Suprapubic skin (tissue), 3 donors: ENCODE measurements around the gene PCCB.

Experiments used
- POLR2A ChIP-seq, 2 donors: fragments of 450-650 bp; IDR thresholded peaks; one replicate each; pipeline ENCODE4 v1.6.1; 2017; ENCODE audit warnings: antibody characterized with exemption in 2 of 2, mild to moderate bottlenecking in 2 of 2, moderate library complexity in 2 of 2
- TF ChIP-seq, protein P1 (sequence below), 2 donors: fragments of 200-600 bp in 1 of 2; fragments of 450-650 bp in 1 of 2; sonication (generic) in 1 of 2; IDR thresholded peaks; one replicate each; pipeline ENCODE4 v1.5.1; 2016 to 2019; ENCODE audit warnings: antibody characterized with exemption in 2 of 2, mild to moderate bottlenecking in 1 of 2, moderate library complexity in 1 of 2

DNA sequence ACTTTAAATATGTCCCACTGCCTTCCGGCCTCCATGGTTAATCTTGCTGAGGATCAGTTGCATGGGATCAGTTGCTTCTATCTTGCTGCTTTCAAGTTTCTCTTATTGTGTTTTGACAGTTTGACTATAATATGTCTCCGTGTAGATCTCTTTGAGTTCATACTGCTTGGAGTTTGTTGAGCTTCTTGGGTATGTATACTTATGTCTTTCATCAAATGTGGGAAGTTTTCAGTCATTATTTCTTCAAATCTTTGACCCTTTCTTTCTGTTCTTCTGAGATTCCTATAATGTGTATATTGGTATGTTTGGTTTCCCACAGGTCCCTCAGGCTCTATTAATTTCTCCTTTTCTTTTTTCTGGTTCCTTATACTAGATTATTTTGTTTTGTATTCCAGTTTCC lies 30.8 kb downstream of the PCCB start:
- TF ChIP-seq POLR2A (IDR thresholded peaks at IDR 0.05) = no peak
- TF ChIP-seq, protein P1, sequence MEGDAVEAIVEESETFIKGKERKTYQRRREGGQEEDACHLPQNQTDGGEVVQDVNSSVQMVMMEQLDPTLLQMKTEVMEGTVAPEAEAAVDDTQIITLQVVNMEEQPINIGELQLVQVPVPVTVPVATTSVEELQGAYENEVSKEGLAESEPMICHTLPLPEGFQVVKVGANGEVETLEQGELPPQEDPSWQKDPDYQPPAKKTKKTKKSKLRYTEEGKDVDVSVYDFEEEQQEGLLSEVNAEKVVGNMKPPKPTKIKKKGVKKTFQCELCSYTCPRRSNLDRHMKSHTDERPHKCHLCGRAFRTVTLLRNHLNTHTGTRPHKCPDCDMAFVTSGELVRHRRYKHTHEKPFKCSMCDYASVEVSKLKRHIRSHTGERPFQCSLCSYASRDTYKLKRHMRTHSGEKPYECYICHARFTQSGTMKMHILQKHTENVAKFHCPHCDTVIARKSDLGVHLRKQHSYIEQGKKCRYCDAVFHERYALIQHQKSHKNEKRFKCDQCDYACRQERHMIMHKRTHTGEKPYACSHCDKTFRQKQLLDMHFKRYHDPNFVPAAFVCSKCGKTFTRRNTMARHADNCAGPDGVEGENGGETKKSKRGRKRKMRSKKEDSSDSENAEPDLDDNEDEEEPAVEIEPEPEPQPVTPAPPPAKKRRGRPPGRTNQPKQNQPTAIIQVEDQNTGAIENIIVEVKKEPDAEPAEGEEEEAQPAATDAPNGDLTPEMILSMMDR (IDR thresholded peaks at IDR 0.05) = no peak
